ENCODE measurements around the gene CACNA1C. TPM values are rescaled to one million over a fixed set of nuclear protein-coding genes. Genes with fewer than 3 reads are reported as not detected.

Gene CACNA1C
- polyA plus RNA-seq, 5 donors, result 10.1 to 15.2 (median 10.7) TPM

DNA sequence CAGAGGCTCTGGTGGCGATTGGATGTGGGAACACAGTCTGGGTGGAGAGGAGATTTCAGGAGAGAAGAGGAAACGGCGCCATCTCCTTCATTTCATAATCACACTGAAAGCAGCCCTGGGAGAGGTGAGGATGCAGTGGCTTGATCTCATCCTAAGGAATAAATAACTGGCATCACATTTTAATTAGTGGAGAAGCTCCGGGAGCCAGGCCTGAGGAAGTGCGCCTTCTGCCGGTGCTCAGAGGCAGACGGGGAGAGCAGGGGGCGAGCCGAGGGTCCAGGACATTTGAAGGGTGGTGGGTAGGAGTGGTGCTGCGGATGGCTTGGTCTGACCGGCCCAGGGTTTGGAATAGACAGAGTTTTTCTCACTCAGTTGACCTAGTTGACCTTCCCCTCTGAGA, 265.0 kb downstream of the CACNA1C start:
- DNase-seq, result no peak

DNA sequence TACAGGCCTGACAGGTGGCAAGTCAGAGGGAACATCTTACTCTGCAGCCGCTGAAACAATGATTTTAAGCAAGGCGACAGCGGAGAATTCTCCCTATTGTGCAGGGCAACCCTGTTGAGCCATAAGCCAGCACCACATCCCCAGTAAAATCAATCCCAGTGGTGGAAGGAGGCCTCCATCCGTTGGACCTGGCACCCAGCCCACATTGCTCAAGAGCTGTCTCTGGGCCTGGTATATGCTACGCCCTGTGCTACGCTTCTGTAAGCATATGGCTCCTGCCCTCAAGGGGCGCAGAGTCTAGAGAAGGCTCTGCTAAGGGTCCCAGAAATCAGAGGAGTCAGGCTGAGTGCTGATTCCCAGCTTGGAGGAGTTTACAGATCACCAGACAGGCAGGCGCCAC, 265.5 kb downstream of the CACNA1C start:
- DNase-seq, result no peak

DNA sequence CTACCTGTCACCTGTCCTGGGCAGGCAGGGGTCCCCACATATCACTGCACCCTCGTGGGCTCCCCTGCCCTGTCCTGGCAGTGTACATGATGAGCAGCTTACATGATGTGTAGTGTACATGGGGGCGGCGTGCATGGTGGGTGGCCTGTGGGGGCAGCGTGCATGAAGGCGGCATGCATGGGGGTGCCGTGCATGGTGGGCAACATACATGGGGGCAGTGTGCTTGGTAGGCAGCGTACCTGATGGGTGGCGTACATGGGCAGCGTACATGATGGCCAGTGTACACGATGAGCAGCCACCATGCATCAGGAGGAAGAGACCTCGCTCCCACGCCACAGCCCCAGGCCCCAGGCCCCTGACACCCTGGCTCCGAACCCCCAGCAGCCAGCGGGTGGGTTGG, 266.3 kb downstream of the CACNA1C start:
- no peak for DNase-seq

DNA sequence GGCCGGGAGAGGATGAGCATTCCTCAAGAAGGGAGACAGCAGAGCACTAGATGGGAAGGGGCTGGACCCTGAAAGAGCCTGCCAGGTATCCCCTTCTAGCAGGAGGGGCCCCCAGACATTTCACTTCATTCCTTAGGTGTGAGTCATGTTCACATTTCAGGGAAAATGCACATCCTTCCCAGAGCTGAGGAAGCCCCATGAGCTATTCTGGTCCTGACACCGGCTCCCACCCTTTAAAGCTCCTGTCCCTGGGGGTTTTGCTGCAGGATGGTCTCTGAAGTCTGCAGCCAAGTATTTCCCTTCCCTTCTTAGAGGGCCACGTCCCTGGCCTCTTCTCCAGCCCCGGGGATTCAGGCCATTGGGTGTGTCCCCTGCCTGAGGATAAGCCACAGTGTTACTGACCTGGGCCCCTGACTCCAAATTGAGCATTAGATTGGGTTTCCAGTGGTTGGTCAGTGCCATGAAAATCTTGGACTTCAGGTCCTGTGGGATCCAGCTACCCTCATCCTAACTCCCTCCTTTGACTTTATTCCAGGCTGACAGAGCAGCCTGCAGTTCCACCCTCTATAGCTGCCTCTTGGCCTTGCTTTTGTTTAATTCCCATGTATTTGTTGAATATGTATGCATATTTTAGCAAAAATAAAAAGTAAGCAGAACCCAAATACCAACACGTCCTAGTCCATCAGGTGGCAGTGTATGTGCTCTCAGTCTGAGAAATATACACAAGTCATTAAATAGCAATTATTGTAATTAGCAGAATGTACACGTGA, 267.1 kb downstream of the CACNA1C start:
- no peak for DNase-seq

DNA sequence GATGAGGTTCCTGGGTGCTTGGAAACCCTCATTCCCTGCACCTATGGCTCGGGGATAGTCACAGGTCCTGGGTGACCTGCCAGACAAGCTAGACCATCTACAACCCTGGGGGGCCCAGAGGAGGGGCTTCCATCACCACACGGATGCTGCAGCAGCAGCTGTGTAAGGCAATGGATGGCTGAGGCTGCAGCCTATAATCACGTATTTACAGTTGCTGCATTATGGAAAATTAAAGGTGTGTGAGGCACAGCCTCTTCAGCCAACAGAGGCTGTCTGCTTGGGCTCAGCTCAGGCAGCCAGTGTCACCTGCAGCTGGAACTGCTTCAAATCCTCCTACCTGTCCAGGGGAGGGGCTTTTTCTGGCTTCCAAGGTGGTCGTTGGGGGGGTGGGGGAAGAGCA, 268.1 kb downstream of the CACNA1C start:
- no peak for DNase-seq

DNA sequence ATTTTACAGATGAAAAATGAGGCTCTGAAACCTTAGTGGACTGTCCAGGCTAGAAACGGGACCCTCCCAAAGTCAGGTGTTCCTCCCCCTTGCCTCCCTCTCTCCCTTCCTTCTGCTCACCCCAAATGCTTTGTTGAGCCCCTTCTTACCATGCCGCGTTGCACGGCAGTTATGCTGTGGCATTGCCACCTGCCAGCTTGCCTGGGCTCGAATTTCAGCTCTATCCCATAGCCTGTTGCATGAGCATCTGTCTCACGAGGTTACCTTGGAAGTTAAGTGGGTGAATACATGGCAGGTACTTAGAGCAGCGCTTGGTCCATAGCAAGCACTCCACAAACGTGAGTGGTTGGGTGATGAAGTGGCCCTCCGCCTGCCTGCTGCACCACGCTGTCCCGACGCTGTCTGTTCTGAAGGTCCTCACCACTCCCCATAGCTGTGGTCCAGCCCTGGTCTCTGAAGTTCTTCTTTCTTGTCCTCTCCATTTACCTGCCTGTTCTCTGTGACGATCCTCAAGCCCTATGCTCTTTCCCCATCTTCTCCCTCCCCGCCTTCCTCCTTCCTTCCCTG, 269.9 kb downstream of the CACNA1C start:
- no peak for DNase-seq

DNA sequence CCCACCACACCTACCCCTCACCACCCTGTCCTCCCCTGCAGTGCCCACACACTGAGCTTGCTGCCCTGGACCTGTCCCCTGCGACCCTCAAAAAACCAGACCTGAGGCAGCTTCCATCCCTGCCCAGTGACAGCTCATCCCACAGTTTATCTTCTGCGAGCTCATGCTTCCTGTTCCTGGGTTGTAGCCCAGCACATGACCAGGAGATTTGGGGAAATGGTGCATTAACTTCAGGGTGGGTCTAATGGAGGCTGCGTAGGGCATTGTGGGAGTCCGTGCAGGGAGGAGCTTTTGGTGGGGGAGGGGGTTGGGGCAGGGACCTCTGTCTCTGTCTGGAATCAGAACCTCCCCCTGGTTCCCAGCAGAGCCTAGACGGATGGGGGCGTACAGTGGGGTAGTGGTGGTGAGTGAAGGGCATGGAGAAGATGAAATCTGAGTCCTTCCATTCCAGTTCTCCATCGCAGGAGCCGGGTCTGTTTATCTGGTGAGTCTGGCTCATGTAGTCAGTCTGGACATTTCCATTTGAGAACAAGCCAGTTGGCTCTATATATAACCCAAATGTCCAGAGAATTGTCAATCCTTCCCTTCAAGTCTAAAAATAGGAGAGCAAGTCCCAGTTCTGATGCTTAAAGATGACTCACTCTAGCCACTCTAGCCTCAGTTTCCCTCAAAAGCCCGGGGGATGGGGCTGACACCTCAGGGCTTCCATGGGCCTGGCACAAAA, 270.9 kb downstream of the CACNA1C start:
- no peak for DNase-seq

DNA sequence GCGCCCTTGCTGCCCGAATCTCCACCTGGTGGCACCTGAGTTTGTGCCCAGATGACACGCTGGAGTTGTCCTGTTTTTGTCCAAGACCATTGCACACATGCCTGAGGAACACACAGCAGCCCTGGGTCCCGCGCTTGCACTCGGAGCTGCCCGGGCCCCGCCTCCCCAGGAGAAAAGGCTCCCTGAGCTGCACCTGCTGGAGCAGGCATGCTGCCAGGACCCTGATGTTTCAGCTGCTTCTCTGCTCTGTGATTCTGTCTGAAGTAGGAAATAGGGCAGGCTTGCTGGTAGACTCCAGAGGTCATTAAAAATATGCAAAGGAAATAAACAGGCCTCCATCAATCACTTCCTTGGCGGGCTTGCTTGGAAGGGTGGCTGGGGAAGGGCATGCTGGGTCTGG, 271.6 kb downstream of the CACNA1C start:
- no peak for DNase-seq

DNA sequence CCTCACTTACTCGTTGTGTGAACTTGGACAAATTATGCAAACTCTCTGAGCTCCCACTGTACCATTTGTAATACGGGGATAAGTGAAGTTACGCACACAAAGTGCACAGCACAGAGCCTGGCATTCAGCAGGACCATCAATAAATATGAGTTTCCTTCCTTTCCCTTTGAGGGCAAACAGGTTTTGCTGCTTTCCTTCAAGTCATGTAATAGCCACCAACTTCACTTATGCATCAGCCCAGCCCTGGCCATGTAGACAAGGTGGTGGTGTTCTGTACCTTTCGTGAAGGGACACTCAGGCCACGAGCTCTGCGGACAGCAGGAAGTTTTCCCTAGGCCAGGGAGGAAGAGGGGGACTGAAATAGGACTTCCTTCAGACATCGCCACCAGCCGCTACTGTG, 272.7 kb downstream of the CACNA1C start:
- no peak for DNase-seq

DNA sequence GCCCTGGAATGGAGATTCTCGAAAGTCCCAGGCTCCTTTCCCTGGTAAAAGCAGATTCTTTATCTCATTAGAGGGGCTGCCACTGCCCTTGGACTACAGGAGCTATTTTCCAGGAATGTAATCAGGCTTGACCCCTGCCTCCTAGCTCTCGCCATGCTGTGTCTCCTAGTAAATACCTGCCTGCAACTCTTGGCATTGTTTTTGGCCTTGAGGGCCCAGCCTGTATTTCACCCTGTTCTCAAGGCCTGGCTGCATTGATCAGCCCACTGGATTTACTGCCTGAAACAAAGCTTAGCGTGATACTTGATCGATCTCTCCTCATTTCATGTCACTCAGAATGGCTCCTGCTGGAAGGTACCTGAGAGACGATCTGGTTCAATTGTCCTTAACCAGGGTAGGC, 273.7 kb downstream of the CACNA1C start:
- no peak for DNase-seq

DNA sequence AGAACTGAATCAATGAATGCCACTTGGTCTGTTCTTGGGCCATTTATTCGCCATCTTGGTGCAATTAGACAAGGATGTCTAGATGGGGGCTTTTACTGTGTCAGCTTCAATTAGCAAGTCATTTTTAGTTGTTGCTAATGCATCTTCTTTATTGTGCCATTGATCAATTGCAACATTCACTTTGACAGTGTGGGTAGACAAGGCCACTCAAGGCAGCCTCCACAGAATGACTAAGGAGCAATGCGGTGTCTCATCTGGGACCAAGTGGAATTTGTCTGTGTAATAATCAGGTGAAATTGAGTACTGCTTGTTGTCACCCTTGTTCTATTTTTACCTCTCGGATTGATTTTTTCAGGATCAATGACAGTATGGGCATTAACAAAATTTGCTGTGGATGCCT, 275.9 kb downstream of the CACNA1C start:
- no peak for DNase-seq

DNA sequence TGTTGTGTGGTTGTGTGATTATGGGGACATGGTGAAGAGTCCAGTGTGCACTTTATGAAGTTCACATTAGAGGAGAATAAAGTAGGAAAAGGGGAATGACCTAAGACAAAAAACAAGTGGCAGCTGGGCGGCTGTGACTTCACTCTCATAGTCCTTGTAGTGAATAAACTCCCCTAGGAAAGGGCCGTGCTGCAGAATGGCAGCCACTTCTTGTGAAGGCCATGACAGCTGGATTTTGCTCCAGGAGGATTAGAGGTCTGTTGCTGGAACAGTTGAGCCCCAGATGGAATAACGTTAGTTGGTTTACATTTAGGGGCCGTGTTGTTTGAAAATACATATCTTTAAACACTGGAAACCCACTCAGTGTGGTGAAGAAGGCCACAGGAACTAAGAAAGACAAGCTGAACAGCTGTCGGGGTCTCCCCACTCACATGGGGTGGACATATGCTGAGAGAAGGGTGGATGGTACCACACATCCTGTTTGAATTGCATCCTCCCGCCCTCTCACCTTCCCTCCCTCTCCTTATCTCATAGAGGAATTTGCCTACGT, 276.9 kb downstream of the CACNA1C start:
- DNase-seq, result no peak

DNA sequence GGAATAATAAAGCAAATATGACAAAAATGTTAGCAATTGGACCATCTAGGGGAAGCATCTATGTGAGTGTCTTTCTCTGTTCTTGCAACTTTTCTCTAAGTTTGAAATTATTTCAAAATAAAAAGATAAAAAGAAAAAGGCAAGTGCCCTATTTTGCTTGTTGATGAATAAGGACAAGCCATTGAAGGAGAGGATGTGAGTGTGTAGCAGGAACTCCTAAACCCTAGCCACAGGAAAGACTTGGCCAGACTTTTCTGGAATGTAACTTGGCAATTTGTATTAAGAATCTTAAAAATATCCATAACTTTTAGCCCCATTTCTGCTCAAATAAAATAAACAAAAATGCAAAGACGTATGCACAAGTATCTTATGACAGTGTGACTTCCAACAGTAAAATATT, 279.4 kb downstream of the CACNA1C start:
- no peak for DNase-seq

DNA sequence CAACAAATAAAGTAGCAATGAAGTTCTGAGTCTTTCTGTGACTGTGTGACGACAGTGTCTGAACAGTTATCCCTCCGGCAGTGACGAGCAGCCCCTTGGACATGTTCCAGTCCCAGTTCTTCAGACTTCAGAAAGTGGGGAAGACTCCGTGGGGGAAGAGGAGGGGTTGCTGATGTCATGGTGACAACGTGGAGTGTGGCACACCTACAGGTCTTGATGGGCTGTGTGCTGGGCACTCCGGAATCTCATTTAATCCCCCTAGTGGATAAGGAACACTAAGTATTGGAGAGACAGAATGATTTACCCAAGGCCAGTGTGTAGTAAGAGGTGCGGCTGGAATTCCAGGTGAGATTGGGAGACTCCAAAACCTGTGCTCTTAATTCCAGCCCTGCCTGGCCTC, 280.2 kb downstream of the CACNA1C start:
- no peak for DNase-seq

DNA sequence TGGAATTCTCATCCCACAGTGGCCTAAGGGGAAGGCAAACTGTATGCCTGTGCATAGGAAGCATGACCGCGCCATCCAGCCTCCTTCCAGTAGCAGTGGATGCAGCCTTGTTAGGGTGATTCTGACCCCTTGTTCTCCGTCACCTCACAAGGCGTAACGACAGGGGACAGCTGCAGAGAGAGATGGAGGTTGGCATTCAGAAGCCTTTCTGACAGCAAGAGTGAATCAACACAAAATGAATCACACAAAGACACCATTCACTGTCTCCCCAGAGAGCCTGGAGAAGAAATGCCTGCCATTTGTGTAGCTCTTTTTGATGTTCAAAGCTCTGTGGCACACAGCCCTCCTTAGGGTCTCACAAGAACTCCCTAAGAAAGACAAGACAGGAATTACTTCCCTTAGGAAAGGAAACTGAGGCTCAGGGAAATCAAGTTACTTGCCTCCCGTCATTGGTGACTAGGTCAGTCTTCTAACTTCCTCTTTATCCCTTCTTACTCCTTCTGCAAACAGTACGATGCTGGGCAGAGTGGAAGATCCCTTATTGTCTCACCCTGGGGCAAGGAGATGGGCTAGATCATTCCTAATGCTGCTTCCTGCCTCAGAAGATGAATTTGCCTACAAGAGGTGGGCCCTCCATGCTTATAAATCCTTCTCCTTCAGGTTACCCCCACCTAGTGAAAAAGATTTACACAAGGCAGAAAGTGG, 280.9 kb downstream of the CACNA1C start:
- no peak for DNase-seq

DNA sequence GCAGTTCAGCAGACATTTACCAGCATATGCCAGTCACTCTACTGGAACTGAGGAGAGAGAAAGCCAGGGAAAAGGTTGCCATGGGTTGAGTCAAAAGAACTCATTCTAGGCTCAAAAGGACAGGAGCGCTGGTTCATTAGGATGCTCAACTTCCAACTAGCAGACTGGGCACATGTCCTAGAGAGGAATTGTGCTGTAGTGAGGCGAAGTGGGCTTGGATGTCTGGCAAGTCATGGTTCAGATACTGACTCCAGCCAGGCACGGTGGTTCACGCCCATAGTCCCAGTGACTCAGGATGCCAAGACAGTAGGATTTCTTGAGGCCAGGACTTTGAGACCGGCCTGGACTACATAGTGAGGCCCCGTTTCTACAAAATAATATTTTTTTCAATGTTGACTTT, 281.5 kb downstream of the CACNA1C start:
- no peak for DNase-seq

DNA sequence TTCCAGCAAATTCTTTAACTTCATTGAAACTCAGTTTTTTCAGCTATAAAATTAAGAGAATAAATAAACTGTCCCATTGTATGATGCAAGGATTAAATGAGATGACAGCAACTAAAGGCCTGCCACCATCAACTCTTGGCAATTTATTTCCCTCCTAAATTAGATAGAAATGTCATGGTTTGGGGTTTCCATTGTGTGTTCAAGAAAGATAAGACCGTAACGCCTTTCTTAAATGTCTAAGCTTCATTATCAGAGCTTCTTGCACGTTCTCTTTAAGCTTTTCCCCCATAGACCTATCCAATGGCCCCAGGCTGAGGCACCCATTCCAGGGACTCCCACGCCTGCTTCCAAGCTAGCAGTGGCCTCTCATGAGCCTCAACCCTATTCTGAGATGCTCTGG, 281.9 kb downstream of the CACNA1C start:
- no peak for DNase-seq

DNA sequence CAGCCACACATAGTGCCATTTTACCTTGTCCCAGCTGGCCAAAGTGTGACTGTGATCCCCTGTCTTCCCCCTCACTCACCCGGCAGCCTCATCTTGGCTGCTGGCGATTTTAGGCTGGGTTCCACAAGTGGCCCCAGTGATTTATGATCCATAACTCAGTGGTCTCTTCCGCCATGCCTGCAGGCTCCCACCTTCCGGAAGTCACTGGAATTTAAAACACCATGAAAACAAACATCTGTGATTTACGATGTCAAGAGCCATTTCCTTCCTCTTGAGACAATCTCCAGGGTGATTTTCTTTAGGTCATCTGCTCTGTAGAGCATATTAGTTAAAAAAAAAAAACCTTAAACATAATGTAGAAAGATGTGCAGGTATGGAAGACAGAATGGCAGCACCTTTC, 282.3 kb downstream of the CACNA1C start:
- DNase-seq, result no peak

DNA sequence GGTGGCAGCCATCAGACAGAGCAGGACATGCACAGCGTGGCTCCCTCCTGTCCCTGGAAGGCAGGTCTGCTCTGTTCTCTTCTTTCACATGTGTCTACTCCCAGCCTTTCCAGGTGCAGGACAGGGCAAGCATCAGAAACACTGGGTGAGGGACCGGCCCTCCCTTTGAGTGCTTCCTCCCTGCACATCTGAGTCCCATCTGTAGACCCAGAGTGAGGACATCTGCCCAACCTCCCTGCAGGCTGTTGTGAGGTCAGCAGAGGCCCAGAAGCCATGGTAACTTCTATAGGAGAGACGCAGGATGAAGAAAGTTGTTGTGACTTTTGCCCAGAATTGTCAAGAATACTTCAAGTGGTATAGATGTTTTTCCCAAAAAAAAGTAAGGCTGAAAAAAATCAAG, 282.7 kb downstream of the CACNA1C start:
- no peak for DNase-seq

DNA sequence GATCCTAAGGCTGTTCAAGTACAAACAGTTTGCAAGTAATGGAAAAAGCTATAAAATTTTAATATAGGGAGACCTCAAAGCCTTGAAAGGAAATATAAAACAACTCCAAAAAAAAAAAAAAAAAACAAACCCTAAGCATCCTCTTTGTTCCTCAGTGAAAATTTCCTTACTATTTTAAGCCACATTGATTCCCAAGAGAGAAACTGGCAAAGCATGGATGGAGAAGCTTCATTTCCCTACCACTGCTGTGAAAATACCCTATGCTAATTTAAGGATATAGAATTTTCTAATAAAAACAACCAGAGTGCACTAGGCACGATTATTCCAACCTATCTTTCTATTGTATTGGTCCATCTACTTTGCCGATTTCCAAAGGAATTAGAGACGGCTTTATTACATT, 283.1 kb downstream of the CACNA1C start:
- DNase-seq, result no peak

DNA sequence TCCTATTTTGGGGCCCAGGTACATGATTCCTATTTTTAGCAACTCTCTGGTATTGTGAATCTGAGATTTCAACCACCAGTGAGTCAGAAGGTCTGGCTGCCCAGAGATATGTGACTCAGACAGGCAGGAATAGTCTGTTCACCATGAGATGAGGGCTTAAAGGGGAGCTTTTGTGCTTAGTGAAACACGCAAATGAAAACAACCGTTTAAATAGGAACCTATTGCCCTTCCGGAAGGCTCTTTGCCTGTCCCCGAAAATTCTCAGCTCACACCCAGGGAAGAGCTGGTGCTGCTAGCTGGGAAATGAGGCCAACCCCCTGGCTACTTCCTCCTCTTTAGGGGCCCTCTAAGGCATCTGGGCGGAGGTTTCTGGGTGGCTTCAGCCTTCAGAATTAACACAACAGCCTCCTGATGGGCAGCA, 283.6 kb downstream of the CACNA1C start:
- no peak for DNase-seq
